Activated naive CD8-positive, alpha-beta T cell treated with anti-CD3 and anti-CD28 coated beads, Interleukin-2, amount 50 U/mL, for 16 hours (primary cell): Measurements from ENCODE around the gene MRPL41.
"Not testable (repeated sequence)": the region's sequence is repeated elsewhere in the genome, so short reads cannot be mapped to it uniquely, and the experiment has no call there.

Source experiments
- DNase-seq: peaks from one replicate; pipeline ENCODE4 v3.0.0-alpha.2; 2020; ENCODE audit warnings: low read depth, low spot score

The MRPL41 gene

DNA sequence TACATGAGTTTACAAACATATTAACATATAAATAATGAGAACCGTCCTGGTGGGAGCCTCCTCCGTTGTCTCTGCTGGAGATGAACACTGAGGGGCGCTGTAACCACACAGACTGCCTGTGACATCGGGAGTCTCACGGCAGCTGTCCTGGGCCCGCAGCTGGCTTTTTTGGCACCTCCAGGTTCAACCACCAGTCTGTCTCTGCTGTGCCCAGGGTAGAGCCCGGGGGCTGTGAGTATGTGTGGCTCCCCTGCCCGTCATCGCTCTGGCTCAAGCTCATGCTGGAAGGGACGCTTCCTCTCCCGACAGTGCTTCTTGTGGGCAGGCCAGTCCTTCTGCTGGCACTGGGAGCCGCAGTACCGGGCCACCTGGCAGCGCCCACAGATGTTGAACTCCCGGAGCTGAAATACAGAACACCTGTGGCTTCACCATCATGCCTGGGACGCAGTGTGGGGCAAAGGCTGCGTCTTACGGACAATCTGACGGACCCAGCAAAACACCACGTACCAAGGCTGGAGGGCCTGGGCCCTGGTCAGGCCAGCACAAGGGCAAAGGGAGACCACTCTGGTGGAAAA, 30.7 kb downstream of the MRPL41 start:
- no peak for DNase-seq

DNA sequence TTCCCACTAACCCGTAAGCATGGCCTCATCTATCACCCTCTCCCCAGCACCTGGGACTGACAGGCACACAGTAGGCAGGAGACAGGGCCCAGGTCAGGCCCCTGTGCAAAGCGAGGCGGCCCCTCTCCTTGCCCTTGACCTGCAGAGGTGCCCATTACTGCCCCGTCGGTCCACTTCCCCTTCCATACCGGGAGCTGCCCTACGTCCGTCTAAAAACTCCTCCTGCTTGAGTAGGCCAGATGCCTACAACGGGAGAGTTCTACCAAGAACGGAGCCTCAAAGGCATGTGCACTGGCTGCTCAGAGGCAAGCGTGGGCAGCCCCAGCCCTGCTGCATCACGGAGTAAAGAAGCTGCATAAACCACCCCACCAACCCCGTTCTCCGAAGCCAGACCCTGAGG, 31.7 kb downstream of the MRPL41 start:
- no peak for DNase-seq

DNA sequence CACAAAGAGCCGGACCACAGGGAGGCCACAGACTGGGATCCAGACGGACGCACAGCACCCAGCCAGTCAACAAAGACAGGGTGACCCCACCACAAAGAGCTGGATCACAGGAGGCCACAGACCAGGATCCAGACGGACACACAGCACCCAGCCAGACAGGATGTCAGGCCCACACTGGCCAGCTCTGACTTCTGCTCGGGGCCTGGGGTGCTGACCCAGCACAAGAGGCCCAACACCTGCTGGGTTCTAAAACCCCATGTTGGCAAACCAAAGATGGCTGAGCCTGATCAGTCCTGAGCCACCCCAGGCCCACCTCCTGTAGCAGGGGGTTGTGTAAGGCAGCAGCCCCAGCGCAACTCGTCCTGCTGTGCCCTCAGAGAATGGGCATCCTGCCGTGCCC, 32.3 kb downstream of the MRPL41 start:
- no peak for DNase-seq

DNA sequence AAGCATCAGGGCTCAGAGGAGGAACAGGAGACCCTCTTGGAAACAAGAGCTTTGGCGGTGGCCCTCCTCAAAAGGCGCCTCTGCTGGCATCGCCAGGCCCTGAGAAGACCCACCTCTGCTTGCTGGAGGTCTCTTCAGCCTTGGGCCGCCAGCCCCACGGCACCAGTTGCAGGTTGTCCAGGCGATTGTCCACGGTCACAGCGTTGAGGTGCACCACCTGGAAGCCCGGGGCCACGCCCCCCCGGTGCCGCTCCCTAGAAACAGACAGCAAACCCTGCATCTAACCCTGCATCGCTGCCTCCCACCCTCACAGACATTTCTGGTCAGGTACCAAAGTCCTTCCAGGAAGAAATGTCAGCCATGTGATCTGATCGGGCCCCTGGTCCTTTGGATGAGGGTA, 35.2 kb downstream of the MRPL41 start:
- no peak for DNase-seq

DNA sequence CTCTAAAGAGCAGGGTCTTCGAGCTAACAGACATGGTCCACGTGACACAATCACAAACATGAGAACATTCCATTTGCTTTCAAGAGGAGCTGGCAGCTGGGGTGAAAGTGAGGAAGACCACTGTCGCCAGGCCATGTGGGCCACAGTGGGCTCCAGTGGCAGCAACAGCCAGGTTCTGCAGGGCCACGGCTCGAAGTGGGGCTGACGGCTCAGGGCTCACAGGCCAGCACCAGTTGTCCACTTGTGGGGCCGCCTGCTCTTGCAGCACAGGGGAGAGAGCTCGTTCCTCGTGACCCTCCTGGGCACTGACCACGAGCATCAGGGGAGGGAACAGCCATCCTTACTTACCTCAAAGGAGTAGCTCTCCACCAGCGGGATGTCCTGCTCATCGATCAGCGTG, 36.6 kb downstream of the MRPL41 start:
- no peak for DNase-seq

DNA sequence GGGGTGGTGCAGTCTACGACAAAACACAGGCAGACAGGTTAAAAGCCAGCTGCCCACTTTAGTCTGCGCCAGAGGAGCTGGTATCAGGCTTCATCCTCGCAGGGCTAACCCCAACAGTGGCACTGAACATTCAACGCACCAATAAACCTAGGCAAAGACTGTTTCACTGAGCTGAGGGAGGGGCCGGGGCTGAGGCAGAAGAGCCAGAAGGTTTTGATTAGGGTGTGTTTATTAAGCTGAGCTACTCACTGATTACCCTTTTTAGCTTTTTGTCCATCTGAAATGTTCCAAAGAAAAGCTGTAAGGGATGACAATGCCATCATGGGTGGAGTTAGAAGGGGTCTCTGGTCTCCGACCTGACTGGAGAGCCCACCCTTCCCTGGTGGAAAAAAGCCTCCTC, 37.2 kb downstream of the MRPL41 start:
- DNase-seq: no peak

DNA sequence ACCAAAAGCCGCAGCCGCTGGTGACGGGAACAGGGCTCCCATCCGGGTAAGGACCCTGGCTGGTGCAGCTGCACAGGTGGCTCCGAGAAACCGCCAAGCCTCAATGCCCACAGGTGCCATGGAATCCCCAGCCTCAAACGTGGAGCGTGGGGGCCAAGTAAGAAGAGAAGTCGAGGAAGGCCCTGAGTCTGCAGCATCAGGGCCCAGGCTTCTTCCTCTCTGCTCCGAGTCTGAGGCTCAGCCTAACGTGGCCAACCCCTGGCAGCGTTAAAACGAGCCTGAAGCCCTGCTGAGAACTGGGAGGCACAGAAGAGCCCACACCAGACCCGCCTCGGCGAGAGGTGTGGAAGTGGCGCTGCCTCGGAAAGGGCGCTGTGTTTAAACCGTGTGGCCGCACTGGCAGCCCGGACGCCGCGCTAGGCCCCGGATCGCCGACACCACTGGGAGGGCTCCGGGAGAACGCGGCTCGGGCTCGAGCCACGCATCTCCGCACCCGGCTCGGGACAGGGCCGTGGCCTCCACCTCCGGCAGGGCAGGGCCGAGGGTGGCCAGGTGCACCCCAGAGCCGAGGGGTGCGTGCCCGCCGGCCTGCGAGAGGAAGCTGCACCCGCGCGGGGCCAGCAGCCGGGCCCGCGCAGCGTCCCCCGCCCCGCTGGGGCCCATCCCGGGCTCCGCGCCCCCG, 37.9 kb downstream of the MRPL41 start:
- DNase-seq: no peak

DNA sequence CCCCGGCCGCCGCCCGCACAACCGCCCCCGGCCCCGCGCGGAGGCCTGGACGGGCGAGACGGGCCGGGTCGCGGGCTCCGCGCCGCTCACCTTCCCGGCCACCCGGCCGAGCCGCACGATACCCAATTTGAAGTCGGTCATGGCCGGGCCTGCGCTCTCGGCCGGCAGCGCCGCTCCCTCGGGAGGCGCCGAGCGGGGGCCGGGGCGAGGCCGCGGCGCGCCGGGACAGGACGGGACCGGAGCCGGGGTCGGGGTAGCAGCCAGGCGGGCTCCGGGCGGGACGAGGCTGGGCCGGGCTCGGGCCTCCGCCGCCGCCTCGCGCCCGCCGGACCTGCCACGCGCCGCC, 38.4 kb downstream of the MRPL41 start:
- DNase-seq: no peak

DNA sequence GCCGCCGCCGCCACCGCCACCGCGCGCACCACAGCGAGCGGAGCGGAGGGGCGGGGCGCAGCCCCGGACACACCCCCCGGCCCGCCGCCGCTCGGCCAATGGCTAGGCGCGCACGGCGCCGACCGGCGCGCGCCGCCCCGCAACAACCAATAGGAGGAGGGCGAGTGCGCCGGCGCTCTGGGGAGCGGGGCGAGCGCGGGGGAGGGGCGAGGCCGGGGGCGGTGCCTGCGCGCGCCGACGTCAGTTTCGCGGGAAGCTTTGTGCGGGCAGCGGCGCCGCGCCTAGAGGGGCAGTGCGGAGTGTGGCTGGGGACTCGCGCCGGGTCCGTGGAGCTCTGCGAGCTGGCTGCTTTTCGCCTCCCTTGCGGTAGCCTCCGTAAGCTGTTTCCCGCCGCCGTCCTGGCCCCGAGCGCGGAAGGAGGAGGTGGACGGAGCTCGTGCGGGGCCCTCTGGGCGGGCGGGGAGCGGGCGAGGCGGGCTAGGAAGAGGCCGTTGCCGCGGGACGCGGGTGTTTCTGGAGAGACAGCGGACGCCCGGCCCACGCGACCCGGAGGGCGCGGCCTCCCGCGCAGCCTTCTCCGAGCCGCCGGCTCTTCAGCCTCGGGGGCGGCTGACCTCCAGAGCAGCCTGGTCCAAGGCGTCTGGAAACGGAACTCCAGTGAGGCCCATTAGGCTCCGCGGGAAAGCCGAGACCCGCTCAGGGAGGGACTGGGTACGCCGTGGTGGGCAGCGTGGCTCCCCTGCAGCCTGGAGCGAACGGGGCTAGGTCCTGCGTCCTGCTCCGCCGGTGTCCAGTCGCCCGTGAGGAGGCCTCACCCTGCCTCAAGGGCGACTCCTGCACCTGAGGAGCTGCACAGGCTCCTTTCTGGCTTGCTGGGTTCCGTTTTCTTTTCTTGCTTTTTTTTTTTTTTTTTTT, 39.0 kb downstream of the MRPL41 start, which contains the start of gene ZMYND19:
ZMYND19 (minus strand) TSS at position 44 of the 915 bp plus-strand sequence. CDS start 249 bp downstream, outside the sequence.
- peak; percentile 72 for DNase-seq

DNA sequence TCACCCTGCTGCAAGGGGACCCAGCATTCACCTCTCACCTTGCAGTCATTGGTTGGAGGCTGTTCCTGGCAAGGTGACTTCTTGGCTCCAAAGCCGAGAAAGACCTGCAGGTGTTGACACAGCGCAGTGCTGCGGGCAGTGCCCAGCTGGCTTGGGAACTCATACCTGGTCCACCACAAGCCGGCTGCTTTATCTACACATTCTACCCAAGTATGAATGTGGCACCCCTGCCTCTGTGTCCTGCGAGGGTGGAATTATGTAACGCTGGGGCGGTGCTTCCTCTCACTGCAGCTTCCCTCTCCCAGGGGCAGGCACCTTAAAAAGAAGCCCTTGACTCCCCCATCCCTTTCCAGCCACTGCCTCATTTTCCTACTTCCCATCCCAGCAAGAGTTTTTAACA, 41.1 kb downstream of the MRPL41 start:
- no peak for DNase-seq

DNA sequence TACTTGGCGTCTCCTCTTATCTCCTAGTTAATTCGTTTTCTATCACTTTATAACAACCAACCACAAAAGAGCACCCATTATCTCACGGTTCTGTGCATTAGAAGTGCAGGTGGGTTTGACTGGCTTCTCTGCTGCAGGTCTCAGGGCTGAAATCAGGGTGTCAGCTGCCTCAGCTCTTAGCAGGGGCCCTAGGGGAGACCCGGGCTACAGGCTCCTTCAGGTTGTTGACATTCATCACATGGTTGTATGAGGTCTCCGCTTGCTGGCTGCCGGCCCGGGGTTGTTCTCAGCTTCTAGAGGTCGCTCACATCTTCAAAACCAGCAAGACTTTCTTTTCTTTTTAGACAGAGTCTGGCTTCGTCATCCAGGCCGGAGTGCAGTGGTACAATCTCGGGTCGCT, 41.5 kb downstream of the MRPL41 start:
- DNase-seq: no peak

DNA sequence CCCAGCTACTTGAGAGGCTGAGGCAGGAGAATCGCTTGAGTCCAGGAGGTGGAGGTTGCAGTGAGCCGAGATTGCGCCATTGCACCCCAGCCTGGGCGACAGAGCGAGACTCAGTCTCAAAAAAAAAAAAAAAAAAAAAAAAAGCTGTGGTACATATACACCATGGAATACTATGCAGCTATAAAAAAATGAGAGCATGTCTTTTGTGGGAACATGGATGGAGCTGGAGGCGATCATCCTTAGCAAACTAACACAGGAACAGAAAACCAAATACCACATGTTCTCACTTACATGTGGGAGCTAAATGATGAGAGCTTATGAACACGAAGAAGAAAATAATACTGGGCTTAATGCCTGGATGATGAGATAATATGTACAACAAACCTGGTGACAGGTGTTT, 44.9 kb downstream of the MRPL41 start:
- DNase-seq: not testable (repeated sequence)

DNA sequence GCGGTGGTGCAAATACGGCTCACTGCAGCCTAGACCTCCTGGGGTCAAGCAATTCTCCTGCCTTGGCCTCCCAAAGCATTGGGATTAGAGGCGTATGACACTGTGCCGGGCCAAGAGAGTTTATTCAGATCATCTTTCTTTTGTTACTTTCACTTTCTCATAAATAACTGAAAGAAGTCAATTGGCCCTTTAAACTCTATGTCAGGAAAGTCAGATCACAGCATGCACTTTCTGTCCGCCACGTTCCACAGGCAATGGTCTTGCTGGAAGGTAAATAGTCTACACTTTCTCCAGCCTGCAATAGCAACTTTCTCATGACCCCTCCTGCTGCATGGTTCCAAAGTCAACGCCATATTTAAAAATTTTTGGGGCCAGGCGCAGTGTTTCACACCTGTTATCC, 47.3 kb downstream of the MRPL41 start:
- no peak for DNase-seq
